NCI-H524 treated with DMSO at 0.1 percent for 48 hours (cell line): Measurements from ENCODE around the gene ZDHHC14.

Experiments
- DNase-seq: peaks from one replicate; lab custom pipeline; 2025; lab: John Stamatoyannopoulos, UW

ZDHHC14 gene

GRCh38 chr6:157625764-157626163 is 244.8 kb downstream of the ZDHHC14 start:
- no peak for DNase-seq

GRCh38 chr6:157627195-157627966 is 246.4 kb downstream of the ZDHHC14 start:
- no peak for DNase-seq

GRCh38 chr6:157628463-157628862 is 247.5 kb downstream of the ZDHHC14 start:
- DNase-seq, result no peak

- no peak for DNase-seq
Observed at GRCh38 chr6:157629220-157629619, 248.2 kb downstream of the ZDHHC14 start.

- no peak for DNase-seq
Observed at GRCh38 chr6:157630463-157631080, 249.6 kb downstream of the ZDHHC14 start.

- no peak for DNase-seq
Observed at GRCh38 chr6:157631412-157631811, 250.4 kb downstream of the ZDHHC14 start.

GRCh38 chr6:157631838-157632614 is 251.0 kb downstream of the ZDHHC14 start:
- DNase-seq, result no peak

- DNase-seq, result no peak
Observed at GRCh38 chr6:157632821-157633220, 251.8 kb downstream of the ZDHHC14 start.

- no peak for DNase-seq
Observed at GRCh38 chr6:157634546-157634945, 253.6 kb downstream of the ZDHHC14 start.

GRCh38 chr6:157635388-157636244 is 254.6 kb downstream of the ZDHHC14 start:
- DNase-seq, result no peak

- no peak for DNase-seq
Observed at GRCh38 chr6:157637516-157637915, 256.5 kb downstream of the ZDHHC14 start.

GRCh38 chr6:157637941-157638662 is 257.1 kb downstream of the ZDHHC14 start:
- DNase-seq, result no peak

- DNase-seq, result no peak
Observed at GRCh38 chr6:157638779-157639178, 257.8 kb downstream of the ZDHHC14 start.

GRCh38 chr6:157640746-157641451 is 259.9 kb downstream of the ZDHHC14 start:
- DNase-seq, result no peak

GRCh38 chr6:157641837-157642236 is 260.8 kb downstream of the ZDHHC14 start:
- DNase-seq, result no peak

- DNase-seq, result no peak
Observed at GRCh38 chr6:157642736-157643135, 261.7 kb downstream of the ZDHHC14 start.

GRCh38 chr6:157644043-157644810 is 263.2 kb downstream of the ZDHHC14 start:
- DNase-seq, result no peak

GRCh38 chr6:157645201-157645795 is 264.3 kb downstream of the ZDHHC14 start:
- DNase-seq, result no peak

GRCh38 chr6:157646012-157646411 is 265.0 kb downstream of the ZDHHC14 start:
- no peak for DNase-seq
